K562 (cell line): Measurements from ENCODE around the gene IRGQ. TPM values are rescaled to one million over a fixed set of nuclear protein-coding genes. Genes with fewer than 3 reads are reported as not detected.

Experiments
- BACH1 ChIP-seq: fragments of 200-800 bp; sonication (Bioruptor generic); IDR thresholded peaks from 2 replicates; pipeline ENCODE4 v1.6.1; 2016; ENCODE audit warnings: missing genetic modification characterization, missing compliant biosample characterization
- CHD4 ChIP-seq: fragments of 200-600 bp; sonication (generic); IDR thresholded peaks from 3 replicates; pipeline ENCODE4 v1.6.1; 2012; ENCODE audit warnings: low read depth, mild to moderate bottlenecking, mixed read lengths, low read length, inconsistent platforms; ENCODE audit not compliant: insufficient read depth, insufficient replicate concordance, poor library complexity, severe bottlenecking
- CREB1 ChIP-seq, 2 experiments: sonication (generic) in 1 of 2; formaldehyde crosslinking in 1 of 2; IDR thresholded peaks; 2 replicates each; pipeline versions ENCODE4 v1.6.1 to v1.8.0; 2012 to 2022; ENCODE audit warnings: inconsistent platforms in 1 of 2, mild to moderate bottlenecking in 1 of 2, missing genetic modification reagents in 1 of 2, moderate library complexity in 1 of 2
- ETV6 ChIP-seq, 3 experiments: fragments of 150-350 bp in 1 of 3; sonication (generic) in 1 of 3; formaldehyde crosslinking in 1 of 3; IDR thresholded peaks; 2 replicates each; pipeline versions ENCODE4 v1.6.1 to v1.8.0; 2014 to 2022; ENCODE audit warnings: borderline replicate concordance in 2 of 3, low read depth in 2 of 3, antibody characterized with exemption in 1 of 3, low read length in 1 of 3, mild to moderate bottlenecking in 1 of 3, missing genetic modification reagents in 1 of 3
- FOXJ3 ChIP-seq: sonication (generic); formaldehyde crosslinking; IDR thresholded peaks from 2 replicates; pipeline ENCODE4 v1.4.0; 2020; ENCODE audit warnings: mild to moderate bottlenecking, missing genetic modification reagents
- GMEB1 ChIP-seq: fragments of 250-450 bp; sonication (Bioruptor Pico); IDR thresholded peaks from 2 replicates; pipeline ENCODE4 v1.4.0; 2020; ENCODE audit warnings: mild to moderate bottlenecking
- ILK ChIP-seq: fragments of 450-650 bp; IDR thresholded peaks from 2 replicates; pipeline ENCODE4 v1.6.1; 2016; ENCODE audit warnings: missing genetic modification characterization, low read depth, mild to moderate bottlenecking, missing compliant biosample characterization, moderate library complexity, borderline replicate concordance
- MGA ChIP-seq: fragments of 450-650 bp; IDR thresholded peaks from 2 replicates; pipeline ENCODE4 v1.6.1; 2016; ENCODE audit warnings: mild to moderate bottlenecking, moderate library complexity
- MTA1 ChIP-seq: fragments of 450-650 bp; IDR thresholded peaks from 2 replicates; pipeline ENCODE4 v1.6.1; 2017; ENCODE audit warnings: borderline replicate concordance
- MTA2 ChIP-seq: fragments of 450-650 bp; IDR thresholded peaks from 2 replicates; pipeline ENCODE4 v1.6.1; 2016; ENCODE audit warnings: low read depth
- RCOR1 ChIP-seq, 2 experiments: IDR thresholded peaks; 2 replicates each; pipeline ENCODE4 v1.6.1; 2012; ENCODE audit warnings: low read depth in 2 of 2, low read length in 2 of 2, borderline replicate concordance in 1 of 2, improper control_type of control experiment in 1 of 2
- RUNX1 ChIP-seq: sonication (generic); IDR thresholded peaks from 2 replicates; pipeline ENCODE4 v1.6.1; 2016; ENCODE audit warnings: antibody characterized with exemption, low read depth
- ZKSCAN8 ChIP-seq: fragments of 200-800 bp; sonication (Bioruptor generic); IDR thresholded peaks from 2 replicates; pipeline ENCODE4 v1.6.1; 2016; ENCODE audit warnings: missing genetic modification characterization, missing compliant biosample characterization
- ZNF165 ChIP-seq: fragments of 250-450 bp; sonication (Bioruptor Pico); IDR thresholded peaks from 2 replicates; pipeline ENCODE4 v1.4.0; 2020; ENCODE audit warnings: borderline replicate concordance
- ZNF274 ChIP-seq: IDR thresholded peaks from 2 replicates; pipeline ENCODE4 v1.6.1; 2011; ENCODE audit warnings: low read depth, mild to moderate bottlenecking, low read length, moderate library complexity, borderline replicate concordance
- polyA plus RNA-seq, 8 experiments: library from polyadenylated mRNA; depleted of rRNA in 4 of 8; stranded (reverse) in 5 of 8; unstranded in 3 of 8; fragments of >200 nt; fragmentation: Nextera tagmentation in 2 of 8; fragmentation: Illumina TruSeq in 1 of 8; extraction: Ambion mirVana in 2 of 8; extraction: Trizol in 1 of 8; gene quantifications; 2 replicates each; pipeline versions ENCODE4 v1.2.1 to v1.2.3, GENCODE V29; 2011 to 2014; ENCODE audit warnings: inconsistent platforms in 1 of 8, missing spikeins in 1 of 8
- total RNA-seq, 7 experiments: library from RNA; depleted of rRNA in 6 of 7; stranded (reverse); fragments of >200 nt in 6 of 7; fragmentation: Illumina TruSeq in 2 of 7; extraction: Trizol in 2 of 7; gene quantifications; 2 replicates each; pipeline versions ENCODE4 v1.2.1 to v1.2.3, GENCODE V29; 2011 to 2021; ENCODE audit warnings: low replicate concordance in 1 of 7

IRGQ gene
- total and polyA plus RNA-seq, 9 of the 15 experiments (the other 6 are each of a cell fraction or from before 2014, with no cell fraction given): 3.5 to 19.2 (median 7.9) TPM

DNA sequence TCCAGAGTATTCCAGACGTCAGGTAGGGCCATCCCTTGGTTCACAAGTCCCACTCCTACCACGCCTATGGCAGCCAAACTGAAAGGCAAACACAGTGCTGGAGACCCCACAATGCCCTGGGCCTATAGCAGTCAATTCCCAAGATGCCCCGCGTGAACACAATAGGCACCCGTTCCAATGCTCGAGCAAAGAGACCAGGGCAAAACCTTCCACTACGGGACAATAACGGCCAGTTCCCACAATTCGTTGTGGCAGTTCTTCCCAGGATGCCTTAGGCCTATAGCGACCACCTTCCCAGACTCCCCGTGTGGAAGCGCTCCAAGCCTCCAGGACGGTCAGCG, 23.0 kb upstream of the IRGQ start (continued):
- TF ChIP-seq MGA: no peak; the same call in 1 of the 2 replicates
- TF ChIP-seq ETV6 (IDR thresholded peaks at IDR 0.05; ENCODE audit: borderline replicate concordance in 1 of 2, low read depth in 2 of 2, low read length in 1 of 2): no peak
- TF ChIP-seq ETV6 (CRISPR knock-in tag; IDR thresholded peaks at IDR 0.05; ENCODE audit: borderline replicate concordance): no peak
- no peak for TF ChIP-seq ZKSCAN8 (CRISPR knock-in tag)
- no peak for TF ChIP-seq GMEB1 (CRISPR knock-in tag)
- no peak for TF ChIP-seq MTA2
- TF ChIP-seq CHD4: no peak
- TF ChIP-seq MTA1: no peak
- no peak for TF ChIP-seq ZNF165 (CRISPR knock-in tag)
- TF ChIP-seq BACH1: no peak
- no peak for TF ChIP-seq CREB1 (IDR thresholded peaks at IDR 0.05)
- no peak for TF ChIP-seq CREB1 (CRISPR knock-in tag; IDR thresholded peaks at IDR 0.05)
- TF ChIP-seq ZNF274: no peak
- TF ChIP-seq ILK (tag): no peak
- no peak for TF ChIP-seq RUNX1
- TF ChIP-seq FOXJ3 (CRISPR knock-in tag): no peak
- no peak; a peak in 1 of 4 replicates for TF ChIP-seq RCOR1 (IDR thresholded peaks at IDR 0.05; ENCODE audit: borderline replicate concordance in 1 of 2, low read depth in 2 of 2, low read length in 2 of 2)
